HCT116 (cell line): Measurements from ENCODE around the gene RFX1. TPM values are rescaled to one million over a fixed set of nuclear protein-coding genes. Genes with fewer than 3 reads are reported as not detected.

Experiments used
- ATAC-seq: fragments of 200-7000 bp; cut with Tn5 transposase; 2 replicates; pipeline ENCODE4 v1.9.1; 2020; ENCODE audit warnings: mild to moderate bottlenecking, moderate library complexity
- BruUV-seq: library from RNA; stranded (reverse); fragments of 400-500 nt; replicated peaks from 2 replicates; lab custom pipeline; 2021; lab: Mats Ljungman, UMichigan
- CTCF ChIA-PET: fragments of 300-600 bp; sonication (Branson Sonifier 250); formaldehyde crosslinking; loops from one replicate; lab custom pipeline; 2021; ENCODE audit warnings: antibody characterized with exemption; lab: Charles Lee
- POLR2A ChIA-PET: fragments of 300-600, 350-600 bp; sonication (Branson Sonifier 250); formaldehyde crosslinking; loops from one replicate; lab custom pipeline; 2021; ENCODE audit warnings: antibody characterized with exemption; lab: Charles Lee
- RAD21 ChIA-PET, 2 experiments: fragments of 300-600 bp; sonication (Branson Sonifier 250); formaldehyde crosslinking; loops; one replicate each; lab custom pipeline; 2023; ENCODE audit warnings: low total read pairs in 2 of 2; ENCODE audit not compliant: uncharacterized antibody in 2 of 2, unreplicated experiment in 2 of 2, low non-redundant PET in 1 of 2; lab: Charles Lee
- DNase-seq: peaks from one replicate; pipeline ENCODE4 v3.0.0-alpha.2; 2010; ENCODE audit warnings: low read depth, low spot score
- H2AFZ ChIP-seq: fragments of 200-600 bp; shearing (Covaris generic), sonication (generic); 2 replicates; pipeline ENCODE4 v1.6.1; 2017; ENCODE audit warnings: low read depth, mixed run types, mixed read lengths, antibody characterized with exemption, low read length; ENCODE audit not compliant: poor library complexity, severe bottlenecking
- H3K27ac ChIP-seq: 2 replicates; pipeline ENCODE4 v1.5.1; 2012; ENCODE audit warnings: low read depth, low read length
- H3K27me3 ChIP-seq: fragments of 200-600 bp; sonication (generic); 2 replicates; pipeline ENCODE4 v1.6.1; 2016; ENCODE audit warnings: mixed run types, low read length, mixed read lengths; ENCODE audit not compliant: insufficient read depth
- H3K36me3 ChIP-seq, 2 experiments: fragments of 200-500 bp in 1 of 2; fragments of 200-600 bp in 1 of 2; sonication (Bioruptor generic) in 1 of 2; sonication (generic) in 1 of 2; 2 replicates each; pipeline versions ENCODE4 v1.5.1 to v1.6.1; 2014 to 2016; ENCODE audit warnings: low read length in 2 of 2, inconsistent platforms in 1 of 2, mixed read lengths in 1 of 2, mixed run types in 1 of 2; ENCODE audit not compliant: insufficient read depth in 2 of 2, control insufficient read depth in 1 of 2
- H3K4me1 ChIP-seq, 2 experiments: fragments of 200-600 bp in 1 of 2; sonication (generic) in 1 of 2; 2 replicates each; pipeline versions ENCODE4 v1.5.1 to v1.6.1; 2012 to 2017; ENCODE audit warnings: low read length in 2 of 2, inconsistent platforms in 1 of 2, mild to moderate bottlenecking in 1 of 2, mixed read lengths in 1 of 2, mixed run types in 1 of 2, moderate library complexity in 1 of 2; ENCODE audit not compliant: insufficient read depth in 2 of 2, control insufficient read depth in 1 of 2
- H3K4me2 ChIP-seq: fragments of 200-600 bp; sonication (generic); 2 replicates; pipeline ENCODE4 v1.6.1; 2017; ENCODE audit warnings: mixed run types, low read length, mixed read lengths
- H3K4me3 ChIP-seq, 2 experiments: fragments of 200-600 bp in 1 of 2; sonication (generic) in 1 of 2; replicated peaks in 1 of 2; 2 replicates each; pipeline ENCODE4 v1.5.1; 2011 to 2016; ENCODE audit warnings: low read length in 2 of 2, control low read depth in 1 of 2, low read depth in 1 of 2, mild to moderate bottlenecking in 1 of 2, mixed read lengths in 1 of 2, mixed run types in 1 of 2
- H3K79me2 ChIP-seq: fragments of 200-600 bp; sonication (generic); 2 replicates; pipeline ENCODE4 v1.6.1; 2017; ENCODE audit warnings: mild to moderate bottlenecking, mixed run types, low read length, moderate library complexity, mixed read lengths; ENCODE audit not compliant: insufficient read depth
- H3K9ac ChIP-seq: fragments of 200-600 bp; sonication (generic); 2 replicates; pipeline ENCODE4 v1.6.1; 2016; ENCODE audit warnings: low read length, mixed read lengths
- H3K9me2 ChIP-seq: fragments of 200-600 bp; sonication (generic), shearing (Covaris generic); 2 replicates; pipeline ENCODE4 v1.6.1; 2017; ENCODE audit warnings: mixed run types, mild to moderate bottlenecking, moderate library complexity; ENCODE audit not compliant: insufficient read depth
- H3K9me3 ChIP-seq, 2 experiments: fragments of 200-500 bp in 1 of 2; fragments of 200-600 bp in 1 of 2; sonication (Bioruptor generic) in 1 of 2; sonication (generic) in 1 of 2; 2 replicates each; pipeline ENCODE4 v1.6.1; 2014 to 2017; ENCODE audit warnings: low read length in 2 of 2, mixed read lengths in 2 of 2, inconsistent platforms in 1 of 2, low read depth in 1 of 2, mild to moderate bottlenecking in 1 of 2, mixed run types in 1 of 2, moderate library complexity in 1 of 2; ENCODE audit not compliant: control insufficient read depth in 1 of 2, insufficient read depth in 1 of 2
- H4K20me1 ChIP-seq: fragments of 200-600 bp; sonication (generic), shearing (Covaris generic); 2 replicates; pipeline ENCODE4 v1.6.1; 2017; ENCODE audit warnings: mixed run types, mild to moderate bottlenecking, moderate library complexity; ENCODE audit not compliant: insufficient read depth
- CTCF ChIP-seq, 3 experiments: fragments of 200-600 bp in 1 of 3; sonication (generic) in 1 of 3; IDR thresholded peaks in 2 of 3; conservative IDR thresholded peaks in 1 of 3; 2 replicates each; pipeline ENCODE4 v1.5.1; 2012 to 2017; ENCODE audit warnings: low read depth in 2 of 3, low read length in 2 of 3, antibody characterized with exemption in 1 of 3, borderline replicate concordance in 1 of 3, control low read depth in 1 of 3, mild to moderate bottlenecking in 1 of 3, mixed read lengths in 1 of 3, mixed run types in 1 of 3, moderate library complexity in 1 of 3; ENCODE audit not compliant: insufficient read depth in 1 of 3
- ELF1 ChIP-seq: IDR thresholded peaks from 2 replicates; pipeline ENCODE4 v1.6.1; 2012; ENCODE audit warnings: low read depth, borderline replicate concordance
- JUND ChIP-seq: IDR thresholded peaks from 2 replicates; pipeline ENCODE4 v1.6.1; 2012
- MAX ChIP-seq: IDR thresholded peaks from 2 replicates; pipeline ENCODE4 v1.6.1; 2012
- POLR2AphosphoS5 ChIP-seq: IDR thresholded peaks from 2 replicates; pipeline ENCODE4 v1.6.1; 2011; ENCODE audit warnings: mild to moderate bottlenecking, low read depth, low read length, moderate library complexity
- RAD21 ChIP-seq: IDR thresholded peaks from 2 replicates; pipeline ENCODE4 v1.6.1; 2012; ENCODE audit warnings: low read depth, mild to moderate bottlenecking
- SIN3A ChIP-seq: IDR thresholded peaks from 2 replicates; pipeline ENCODE4 v1.6.1; 2012; ENCODE audit warnings: low read depth
- SP1 ChIP-seq: IDR thresholded peaks from 2 replicates; pipeline ENCODE4 v1.6.1; 2012; ENCODE audit warnings: low read depth
- YY1 ChIP-seq: IDR thresholded peaks from 2 replicates; pipeline ENCODE4 v1.6.1; 2011; ENCODE audit warnings: low read length, low read depth, moderate library complexity, mild to moderate bottlenecking; ENCODE audit not compliant: insufficient replicate concordance; ENCODE audit errors: extremely low read depth
- ZBTB33 ChIP-seq: IDR thresholded peaks from 2 replicates; pipeline ENCODE4 v1.6.1; 2011; ENCODE audit warnings: mild to moderate bottlenecking, low read length, moderate library complexity; ENCODE audit not compliant: insufficient replicate concordance; ENCODE audit errors: extremely low read depth
- ZFX ChIP-seq: fragments of 450-650 bp; IDR thresholded peaks from 2 replicates; pipeline ENCODE4 v1.6.1; 2017
- intact Hi-C: fragments of 100-400 bp; cut with micrococcal nuclease; formaldehyde crosslinking; loops from 2 replicates; pipeline ENCODE4 v1.10.0; 2022
- total RNA-seq: library from RNA; stranded (reverse); gene quantifications from one replicate; pipeline ENCODE4 v1.2.1, GENCODE V29; 2021; ENCODE audit not compliant: unreplicated experiment

RFX1 gene
- total RNA-seq, 1 experiment from 2014 or later, result 16.3 TPM

DNA sequence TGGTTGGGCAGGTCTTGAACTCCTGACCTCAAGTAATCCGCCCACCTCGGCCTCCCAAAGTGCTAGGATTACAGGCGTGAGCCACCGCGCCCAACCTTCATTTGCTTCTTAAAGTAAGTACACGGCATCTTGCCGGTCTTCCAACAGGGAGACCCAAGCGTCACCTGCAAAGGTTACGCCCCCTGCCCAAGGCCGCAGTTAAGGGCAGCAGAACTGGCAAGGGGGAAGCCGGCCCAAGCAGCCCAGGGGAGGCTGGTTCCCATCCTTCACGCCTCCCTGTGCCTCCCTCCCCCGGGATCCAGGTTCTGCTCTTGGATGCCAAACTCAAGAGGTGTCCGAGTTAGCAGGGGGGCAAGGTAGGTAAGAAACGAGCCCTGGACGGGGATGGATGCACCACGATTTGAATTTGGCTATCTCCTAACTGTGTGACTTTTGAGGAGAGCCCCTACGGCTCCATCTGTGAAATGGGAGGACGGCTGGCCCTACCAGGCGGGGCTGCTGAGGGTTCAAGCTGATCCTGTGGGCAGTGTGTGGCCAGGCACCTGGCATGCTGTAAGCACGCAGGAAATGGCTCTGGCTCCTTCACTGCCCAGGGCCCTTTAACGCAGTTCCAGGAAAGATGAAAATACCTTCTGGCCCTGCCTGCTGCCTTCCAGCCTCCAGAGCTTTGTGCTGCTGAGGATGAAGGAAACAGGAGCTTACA, 9.0 kb downstream of the RFX1 start:
- Histone ChIP-seq H3K27ac (no peak overlapping the region), H3K4me1 (no peaks in the 10 kb centered on the region), H3K79me2 (0 out of 2 replicates have a peak, but pooled peaks cover 9% of the 10 kb centered on the region), H4K20me1 (no peaks in the 10 kb centered on the region), H3K9me3 (peaks cover 6 to 7% of the 10 kb centered on the region in 2 experiments; a peak in 2 of 4 replicates), H3K9me2 (no peaks in the 10 kb centered on the region), H3K9ac (no peak overlapping the region), H3K4me2 (no peak overlapping the region), H3K36me3 (0 out of 4 replicates have a peak, but pooled peaks cover 0 to 16% of the 10 kb centered on the region in 2 experiments), H3K27me3 (no peaks in the 10 kb centered on the region), H2AFZ (no peak overlapping the region), H3K4me3 (no peak overlapping the region)
- DNase-seq, result no peak
- BruUV-seq, result no TSS peak
- ATAC-seq, result no peak
- TF ChIP-seq SP1 (no peak), CTCF (IDR thresholded peaks at IDR 0.05 in 2 of 3, conservative IDR thresholded peaks at IDR 0.05 in 1 of 3; ENCODE audit: borderline replicate concordance in 1 of 3, insufficient read depth in 1 of 3, low read depth in 2 of 3, low read length in 2 of 3) (no peak), MAX (no peak), ZFX (no peak), ZBTB33 (no peak), SIN3A (no peak), POLR2AphosphoS5 (no peak), ELF1 (no peak), JUND (no peak), RAD21 (no peak), YY1 (no peak)
- intact Hi-C loops, result no loop called here
- CTCF ChIA-PET, result no interaction called here
- RAD21 ChIA-PET, result no interaction called here
- POLR2A ChIA-PET, result no interaction called here
